H9 (cell line): ENCODE data around the gene ITIH5. TPM values are rescaled to one million over a fixed set of nuclear protein-coding genes. Genes with fewer than 3 reads are reported as not detected.

Experiments
- DNase-seq: peaks from one replicate; pipeline ENCODE4 v3.0.0-alpha.2; 2017
- H2AFZ ChIP-seq: one replicate; pipeline ENCODE4 v1.6.1; 2013; ENCODE audit warnings: mild to moderate bottlenecking, low read length, control low read depth, moderate library complexity
- H2AK5ac ChIP-seq: 2 replicates; pipeline ENCODE4 v1.6.1; 2013; ENCODE audit warnings: low read length, control low read depth, mixed read lengths; ENCODE audit not compliant: insufficient read length
- H2BK120ac ChIP-seq: one replicate; pipeline ENCODE4 v1.6.1; 2013; ENCODE audit warnings: low read depth, mild to moderate bottlenecking, low read length, control low read depth, inconsistent platforms; ENCODE audit not compliant: poor library complexity, severe bottlenecking
- H2BK12ac ChIP-seq: 2 replicates; pipeline ENCODE4 v1.6.1; 2013; ENCODE audit warnings: low read length, control low read depth, mixed read lengths, low read depth; ENCODE audit not compliant: insufficient read length
- H2BK15ac ChIP-seq: 2 replicates; pipeline ENCODE4 v1.6.1; 2013; ENCODE audit warnings: low read depth, low read length, control low read depth
- H2BK20ac ChIP-seq: one replicate; pipeline ENCODE4 v1.6.1; 2013; ENCODE audit warnings: low read depth, mild to moderate bottlenecking, low read length, control low read depth, inconsistent platforms; ENCODE audit not compliant: poor library complexity, severe bottlenecking
- H2BK5ac ChIP-seq: 2 replicates; pipeline ENCODE4 v1.6.1; 2013; ENCODE audit warnings: low read length, control low read depth, mixed read lengths; ENCODE audit not compliant: insufficient read length
- H3K14ac ChIP-seq: 2 replicates; pipeline ENCODE4 v1.6.1; 2013; ENCODE audit warnings: low read length, control low read depth; ENCODE audit not compliant: insufficient read depth
- H3K18ac ChIP-seq: 2 replicates; pipeline ENCODE4 v1.6.1; 2013; ENCODE audit warnings: low read depth, mild to moderate bottlenecking, mixed read lengths, low read length, control low read depth; ENCODE audit not compliant: insufficient read length
- H3K23ac ChIP-seq: 2 replicates; pipeline ENCODE4 v1.6.1; 2013; ENCODE audit warnings: low read length, control low read depth, mixed read lengths, low read depth; ENCODE audit not compliant: insufficient read length
- H3K23me2 ChIP-seq: 2 replicates; pipeline ENCODE4 v1.6.1; 2013; ENCODE audit warnings: low read depth, mild to moderate bottlenecking, mixed read lengths, low read length, control low read depth; ENCODE audit not compliant: insufficient read length, poor library complexity, severe bottlenecking
- H3K27ac ChIP-seq: 2 replicates; pipeline ENCODE4 v1.5.1; 2013; ENCODE audit warnings: low read length, control low read depth, mixed read lengths, low read depth; ENCODE audit not compliant: insufficient read length
- H3K27me3 ChIP-seq: 2 replicates; pipeline ENCODE4 v1.6.1; 2013; ENCODE audit warnings: low read length, control low read depth, inconsistent platforms; ENCODE audit not compliant: insufficient read depth
- H3K4ac ChIP-seq: 2 replicates; pipeline ENCODE4 v1.6.1; 2013; ENCODE audit warnings: low read depth, mild to moderate bottlenecking, control low read depth, inconsistent platforms, low read length, moderate library complexity
- H3K4me1 ChIP-seq: 2 replicates; pipeline ENCODE4 v1.6.1; 2013; ENCODE audit warnings: low read length, control low read depth, inconsistent platforms; ENCODE audit not compliant: insufficient read depth
- H3K4me2 ChIP-seq: 2 replicates; pipeline ENCODE4 v1.6.1; 2013; ENCODE audit warnings: low read length, control low read depth, mixed read lengths; ENCODE audit not compliant: insufficient read length, insufficient read depth
- H3K56ac ChIP-seq: 2 replicates; pipeline ENCODE4 v1.6.1; 2013; ENCODE audit warnings: low read depth, mild to moderate bottlenecking, mixed read lengths, low read length, control low read depth; ENCODE audit not compliant: insufficient read length
- H3K79me1 ChIP-seq: 2 replicates; pipeline ENCODE4 v1.6.1; 2013; ENCODE audit warnings: low read depth, mild to moderate bottlenecking, moderate library complexity, low read length, control low read depth, inconsistent platforms; ENCODE audit not compliant: insufficient read depth, poor library complexity, severe bottlenecking
- H3K79me2 ChIP-seq: 2 replicates; pipeline ENCODE4 v1.6.1; 2013; ENCODE audit warnings: low read length, control low read depth, inconsistent platforms; ENCODE audit not compliant: insufficient read depth
- H3K9ac ChIP-seq: 2 replicates; pipeline ENCODE4 v1.6.1; 2013; ENCODE audit warnings: low read length, control low read depth, mixed read lengths; ENCODE audit not compliant: insufficient read length; ENCODE audit errors: extremely low read depth
- H3K9me3 ChIP-seq: one replicate; pipeline ENCODE4 v1.6.1; 2013; ENCODE audit warnings: low read depth, low read length, inconsistent platforms; ENCODE audit not compliant: control insufficient read depth
- H3T11ph ChIP-seq: one replicate; pipeline ENCODE4 v1.6.1; 2013; ENCODE audit warnings: mild to moderate bottlenecking, low read length, control low read depth, inconsistent platforms
- H4K20me1 ChIP-seq: one replicate; pipeline ENCODE4 v1.6.1; 2013; ENCODE audit not compliant: control insufficient read depth, insufficient read length, insufficient read depth
- H4K5ac ChIP-seq: 2 replicates; pipeline ENCODE4 v1.6.1; 2013; ENCODE audit warnings: low read depth, mild to moderate bottlenecking, mixed read lengths, low read length, control low read depth; ENCODE audit not compliant: insufficient read length
- H4K8ac ChIP-seq: replicated peaks from 2 replicates; pipeline ENCODE4 v1.6.1; 2013; ENCODE audit warnings: low read length, control low read depth, mixed read lengths, low read depth; ENCODE audit not compliant: insufficient read length
- H4K91ac ChIP-seq: 2 replicates; pipeline ENCODE4 v1.6.1; 2013; ENCODE audit warnings: low read depth, mild to moderate bottlenecking, moderate library complexity, mixed read lengths, low read length, control low read depth; ENCODE audit not compliant: insufficient read length
- H3K27ac Mint-ChIP-seq, 3 experiments: 2 replicates in 2 of 3; 3 replicates in 1 of 3; pipeline ENCODE4 v1.8.0; 2020 to 2021; ENCODE audit warnings: mixed read lengths in 3 of 3, mild to moderate bottlenecking in 1 of 3, moderate library complexity in 1 of 3
- H3K27me3 Mint-ChIP-seq: 2 replicates; pipeline ENCODE4 v1.8.0; 2021; ENCODE audit warnings: low read depth, mild to moderate bottlenecking, moderate library complexity, mixed read lengths
- H3K36me3 Mint-ChIP-seq, 3 experiments: 2 replicates in 2 of 3; 3 replicates in 1 of 3; pipeline ENCODE4 v1.8.0; 2020 to 2021; ENCODE audit warnings: low read depth in 3 of 3, mixed read lengths in 3 of 3; ENCODE audit not compliant: insufficient read depth in 1 of 3
- H3K4me1 Mint-ChIP-seq, 2 experiments: 2 replicates each; pipeline ENCODE4 v1.8.0; 2020; ENCODE audit warnings: mixed read lengths in 2 of 2
- H3K4me3 Mint-ChIP-seq, 2 experiments: 2 replicates in 1 of 2; 3 replicates in 1 of 2; pipeline ENCODE4 v1.8.0; 2020 to 2021; ENCODE audit warnings: mild to moderate bottlenecking in 2 of 2, mixed read lengths in 2 of 2, moderate library complexity in 1 of 2
- H3K9me3 Mint-ChIP-seq, 2 experiments: 2 replicates in 1 of 2; 3 replicates in 1 of 2; pipeline ENCODE4 v1.8.0; 2020; ENCODE audit warnings: mild to moderate bottlenecking in 2 of 2, mixed read lengths in 2 of 2, moderate library complexity in 1 of 2
- WGBS: extraction: QIAGEN DNeasy Blood & Tissue Kit; methylation state at CpG from one replicate; pipeline ENCODE4 v1.1.7; 2013; ENCODE audit warnings: missing lambda C conversion rate, low lambda C conversion rate, mixed read lengths; ENCODE audit not compliant: insufficient read length; ENCODE audit errors: extremely low coverage; 5-methylcytosine and 5-hydroxymethylcytosine counted together
- total RNA-seq: library from RNA; stranded (reverse); gene quantifications from 2 replicates; pipeline ENCODE4 v1.2.1, GENCODE V29; 2021
- TF ChIP-seq, protein P1 (sequence below): fragments of 200-600 bp; sonication (generic); conservative IDR thresholded peaks from 3 replicates; pipeline ENCODE4 v1.8.0; 2021; ENCODE audit warnings: antibody characterized with exemption, mild to moderate bottlenecking

The ITIH5 gene
- total RNA-seq, 1 experiment from 2014 or later = 1.3 TPM

DNA sequence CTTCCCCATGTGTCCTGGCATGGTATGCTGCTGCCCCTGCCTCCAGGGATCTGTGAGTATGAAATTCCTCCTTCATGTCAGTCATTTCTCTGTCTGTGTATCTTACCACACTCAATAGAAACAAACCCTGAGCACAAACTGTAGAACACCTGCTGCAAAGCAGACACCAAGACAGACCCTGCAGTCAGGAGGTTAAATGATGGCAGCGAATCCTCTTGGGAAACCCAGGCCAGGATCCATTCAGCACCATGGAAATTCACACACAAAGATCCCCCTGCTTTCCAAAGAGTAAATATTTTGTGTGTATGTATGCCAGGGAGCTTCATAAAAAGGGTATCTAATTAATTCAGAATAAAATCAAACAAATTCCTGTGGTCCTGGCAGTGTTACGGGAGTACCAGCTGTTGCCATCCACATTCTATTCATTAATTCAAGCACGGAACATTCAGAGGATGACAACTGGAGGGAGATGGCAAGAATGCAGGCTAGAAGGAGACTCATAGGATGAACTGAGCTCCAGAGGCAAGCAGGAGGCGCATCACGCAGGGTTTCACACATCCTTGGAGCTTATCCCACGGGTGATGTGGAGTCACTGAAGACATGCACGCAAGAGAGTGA lies 14.8 kb downstream of the ITIH5 start:
- no peak overlapping the region for H3K14ac ChIP-seq
- H4K91ac ChIP-seq = no peak overlapping the region
- no peak overlapping the region for H2BK20ac ChIP-seq
- H4K8ac ChIP-seq = no peak overlapping the region
- H2BK120ac ChIP-seq = no peak overlapping the region
- Mint-ChIP-seq H3K4me1 (no peaks in the 10 kb centered on the region), H3K27ac (peak overlapping the region in 1 of 3 experiments; percentile 30; a peak in 1 of 7 replicates), H3K27me3 (peaks cover 3% of the 10 kb centered on the region; the same call in 1 of the 2 replicates), H3K36me3 (peaks cover 3 to 4% (median 4%) of the 10 kb centered on the region in 3 experiments; a peak in 4 of 7 replicates), H3K9me3 (peaks cover 0 to 5% of the 10 kb centered on the region in 2 experiments; a peak in 3 of 5 replicates), H3K4me3 (no peak overlapping the region)
- DNase-seq = no peak
- H3K79me1 ChIP-seq = no peaks in the 10 kb centered on the region
- H3K56ac ChIP-seq = no peak overlapping the region
- H3K23me2 ChIP-seq = no peaks in the 10 kb centered on the region
- H2BK15ac ChIP-seq = no peak overlapping the region
- H3K18ac ChIP-seq = no peak overlapping the region
- H3K79me2 ChIP-seq = no peaks in the 10 kb centered on the region
- H3K23ac ChIP-seq = no peak overlapping the region
- H3K27me3 ChIP-seq = no peaks in the 10 kb centered on the region
- TF ChIP-seq, protein P1, sequence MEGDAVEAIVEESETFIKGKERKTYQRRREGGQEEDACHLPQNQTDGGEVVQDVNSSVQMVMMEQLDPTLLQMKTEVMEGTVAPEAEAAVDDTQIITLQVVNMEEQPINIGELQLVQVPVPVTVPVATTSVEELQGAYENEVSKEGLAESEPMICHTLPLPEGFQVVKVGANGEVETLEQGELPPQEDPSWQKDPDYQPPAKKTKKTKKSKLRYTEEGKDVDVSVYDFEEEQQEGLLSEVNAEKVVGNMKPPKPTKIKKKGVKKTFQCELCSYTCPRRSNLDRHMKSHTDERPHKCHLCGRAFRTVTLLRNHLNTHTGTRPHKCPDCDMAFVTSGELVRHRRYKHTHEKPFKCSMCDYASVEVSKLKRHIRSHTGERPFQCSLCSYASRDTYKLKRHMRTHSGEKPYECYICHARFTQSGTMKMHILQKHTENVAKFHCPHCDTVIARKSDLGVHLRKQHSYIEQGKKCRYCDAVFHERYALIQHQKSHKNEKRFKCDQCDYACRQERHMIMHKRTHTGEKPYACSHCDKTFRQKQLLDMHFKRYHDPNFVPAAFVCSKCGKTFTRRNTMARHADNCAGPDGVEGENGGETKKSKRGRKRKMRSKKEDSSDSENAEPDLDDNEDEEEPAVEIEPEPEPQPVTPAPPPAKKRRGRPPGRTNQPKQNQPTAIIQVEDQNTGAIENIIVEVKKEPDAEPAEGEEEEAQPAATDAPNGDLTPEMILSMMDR = no peak
- H3K4ac ChIP-seq = no peak overlapping the region
- H3T11ph ChIP-seq = no peak overlapping the region
- H2AFZ ChIP-seq = no peak overlapping the region
- no peak overlapping the region for H3K4me2 ChIP-seq
- WGBS = no CpG with 5 or more reads among the region's 7 CpGs
- H3K4me1 ChIP-seq = no peaks in the 10 kb centered on the region
- no peak overlapping the region for H2BK12ac ChIP-seq
- H3K27ac ChIP-seq = no peak overlapping the region
- no peak overlapping the region for H3K9ac ChIP-seq
- no peaks in the 10 kb centered on the region for H3K9me3 ChIP-seq
- no peaks in the 10 kb centered on the region for H4K20me1 ChIP-seq
- no peak overlapping the region for H4K5ac ChIP-seq
- no peak overlapping the region for H2AK5ac ChIP-seq
- H2BK5ac ChIP-seq = no peak overlapping the region
